ENCODE measurements around the gene GIGYF2.

Gene GIGYF2

DNA sequence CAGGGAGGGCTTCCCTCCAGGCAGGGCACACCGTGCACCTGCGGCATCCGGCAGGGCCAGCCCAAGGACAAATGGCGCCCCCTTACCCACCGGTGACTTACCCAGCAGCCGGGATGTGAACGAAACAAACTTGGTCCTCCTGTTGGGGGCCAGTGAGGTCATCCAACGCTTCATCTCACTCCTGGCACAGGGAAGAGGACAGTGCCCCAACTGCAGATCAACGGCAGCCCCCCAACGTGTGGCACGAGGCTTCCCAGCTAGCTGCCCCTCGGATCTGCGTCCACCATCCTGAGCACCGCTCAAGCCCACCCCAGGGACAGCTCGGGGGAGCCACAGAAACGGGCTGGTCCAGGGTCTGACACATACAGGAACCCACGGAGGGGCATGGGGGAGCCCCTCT lies 185.0 kb downstream of the GIGYF2 start:
- TF ChIP-seq, protein P1, sequence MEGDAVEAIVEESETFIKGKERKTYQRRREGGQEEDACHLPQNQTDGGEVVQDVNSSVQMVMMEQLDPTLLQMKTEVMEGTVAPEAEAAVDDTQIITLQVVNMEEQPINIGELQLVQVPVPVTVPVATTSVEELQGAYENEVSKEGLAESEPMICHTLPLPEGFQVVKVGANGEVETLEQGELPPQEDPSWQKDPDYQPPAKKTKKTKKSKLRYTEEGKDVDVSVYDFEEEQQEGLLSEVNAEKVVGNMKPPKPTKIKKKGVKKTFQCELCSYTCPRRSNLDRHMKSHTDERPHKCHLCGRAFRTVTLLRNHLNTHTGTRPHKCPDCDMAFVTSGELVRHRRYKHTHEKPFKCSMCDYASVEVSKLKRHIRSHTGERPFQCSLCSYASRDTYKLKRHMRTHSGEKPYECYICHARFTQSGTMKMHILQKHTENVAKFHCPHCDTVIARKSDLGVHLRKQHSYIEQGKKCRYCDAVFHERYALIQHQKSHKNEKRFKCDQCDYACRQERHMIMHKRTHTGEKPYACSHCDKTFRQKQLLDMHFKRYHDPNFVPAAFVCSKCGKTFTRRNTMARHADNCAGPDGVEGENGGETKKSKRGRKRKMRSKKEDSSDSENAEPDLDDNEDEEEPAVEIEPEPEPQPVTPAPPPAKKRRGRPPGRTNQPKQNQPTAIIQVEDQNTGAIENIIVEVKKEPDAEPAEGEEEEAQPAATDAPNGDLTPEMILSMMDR (IDR thresholded peaks at IDR 0.05; ENCODE audit: control insufficient read depth, extremely low read depth, insufficient read depth): no peak
- no peak for DNase-seq (ENCODE audit: low read depth)
- H3K4me3 ChIP-seq (ENCODE audit: low read depth, low read length): no peak overlapping the region

- H3K4me3 ChIP-seq (ENCODE audit: low read depth, low read length): no peak overlapping the region
- TF ChIP-seq, protein P1 (IDR thresholded peaks at IDR 0.05; ENCODE audit: control insufficient read depth, extremely low read depth, insufficient read depth): no peak
Measured at GRCh38 chr2:232882505-232883115, 185.5 kb downstream of the GIGYF2 start.

DNA sequence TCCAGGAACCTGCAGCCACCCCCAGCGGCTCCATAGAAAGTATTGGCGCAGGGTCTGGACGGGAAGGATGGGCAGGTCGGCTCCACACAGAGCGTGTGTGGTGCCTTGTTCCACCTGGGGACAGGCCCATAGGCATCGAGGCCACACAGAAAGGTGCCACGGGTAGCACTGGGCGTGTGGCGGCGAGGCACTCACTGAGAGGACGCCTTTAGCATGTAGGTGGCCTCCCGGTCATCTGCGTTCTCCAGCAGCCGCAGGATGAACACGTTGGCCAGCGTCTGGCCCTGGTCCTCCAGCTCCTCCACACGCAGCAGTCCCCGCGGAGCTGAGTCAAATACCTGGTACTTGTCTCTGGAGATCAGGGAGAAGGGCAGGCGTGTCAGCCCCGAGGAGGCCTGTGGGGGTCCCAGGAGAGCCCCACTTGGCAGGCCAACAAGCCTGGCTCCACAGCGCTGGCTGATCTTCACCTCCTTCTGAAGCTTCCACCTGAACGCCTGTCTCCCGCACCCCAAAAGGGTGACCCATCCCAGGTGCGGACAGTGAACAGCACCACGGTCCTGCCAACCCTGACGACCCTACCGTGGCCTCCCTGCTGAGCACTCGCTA lies 186.1 kb downstream of the GIGYF2 start:
- H3K4me3 ChIP-seq (ENCODE audit: low read depth, low read length): no peak overlapping the region
- no peak for DNase-seq (ENCODE audit: low read depth)
- TF ChIP-seq, protein P1 (IDR thresholded peaks at IDR 0.05; ENCODE audit: control insufficient read depth, extremely low read depth, insufficient read depth): no peak

More at GRCh38 chr2:232882505-232883115, 185.5 kb downstream of the GIGYF2 start:
- no peak for DNase-seq (ENCODE audit: low read depth)

- TF ChIP-seq, protein P1 (IDR thresholded peaks at IDR 0.05; ENCODE audit: control insufficient read depth, extremely low read depth, insufficient read depth): no peak
- DNase-seq (ENCODE audit: low read depth): no peak
- no peak overlapping the region for H3K4me3 ChIP-seq (ENCODE audit: low read depth, low read length)
Measured at GRCh38 chr2:232884001-232884421, 186.9 kb downstream of the GIGYF2 start.

DNA sequence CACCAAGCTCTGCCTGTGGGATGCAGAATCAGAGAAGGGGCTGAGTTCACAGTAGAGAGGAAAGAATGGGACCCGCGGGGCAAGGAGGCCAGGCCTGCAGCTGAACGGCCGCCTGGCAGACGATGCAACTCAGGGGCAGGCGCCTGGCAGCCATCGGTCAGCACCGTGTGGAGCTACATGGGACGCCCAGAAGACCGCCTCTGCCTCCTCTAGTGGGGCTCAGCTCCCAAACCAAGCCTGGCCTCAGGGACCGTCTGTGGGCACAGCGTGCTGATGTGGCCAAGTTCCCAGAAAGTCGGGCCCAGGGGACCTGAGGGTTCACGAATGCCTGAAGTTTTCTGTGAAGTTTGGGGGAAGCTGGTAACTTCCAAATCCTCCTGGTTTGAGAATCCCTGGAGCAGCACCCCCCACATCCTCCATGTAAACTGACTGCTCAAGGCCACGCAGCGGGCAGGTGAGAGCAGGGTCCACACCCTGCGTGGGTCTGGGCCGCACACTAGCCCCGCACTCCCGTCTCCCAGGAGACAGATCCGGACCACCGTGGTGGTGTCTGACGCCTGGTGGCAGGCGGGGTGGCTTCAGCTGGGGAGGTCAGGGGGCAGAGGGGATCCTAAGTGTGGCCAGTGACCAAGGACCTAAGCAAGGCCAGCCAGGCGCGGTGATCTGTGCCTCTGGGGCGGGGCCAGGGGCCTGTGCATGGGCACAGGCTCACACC lies 187.6 kb downstream of the GIGYF2 start:
- no peak overlapping the region for H3K4me3 ChIP-seq (ENCODE audit: low read depth, low read length)
- TF ChIP-seq, protein P1 (IDR thresholded peaks at IDR 0.05; ENCODE audit: control insufficient read depth, extremely low read depth, insufficient read depth): no peak
- DNase-seq (ENCODE audit: low read depth): no peak

GRCh38 chr2:232885264-232885961 lies 188.3 kb downstream of the GIGYF2 start:
- TF ChIP-seq, protein P1 (IDR thresholded peaks at IDR 0.05; ENCODE audit: control insufficient read depth, extremely low read depth, insufficient read depth): no peak
- DNase-seq (ENCODE audit: low read depth): peak; percentile 69
- H3K4me3 ChIP-seq (ENCODE audit: low read depth, low read length): no peak overlapping the region

Measured in LNCaP clone FGC (cell line).